Activated naive CD4-positive, alpha-beta T cell treated with anti-CD3 and anti-CD28 coated beads, Interleukin-2, amount 50 U/mL, for 16 hours (primary cell): ENCODE data around the gene LPP.

Source experiments
- DNase-seq: peaks from one replicate; pipeline ENCODE4 v3.0.0-alpha.2; 2020

The LPP gene

GRCh38 chr3:188139466-188139865 lies 14.5 kb upstream of the LPP start:
- no peak for DNase-seq

GRCh38 chr3:188146219-188146618 lies 7.7 kb upstream of the LPP start:
- DNase-seq: no peak

GRCh38 chr3:188147782-188148181 lies 6.2 kb upstream of the LPP start:
- no peak for DNase-seq

- no peak for DNase-seq
These were observed 5.6 kb upstream of the LPP start for GRCh38 chr3:188148318-188148717.

- DNase-seq: no peak
These were observed 4.4 kb upstream of the LPP start for GRCh38 chr3:188149587-188149986.

- no peak for DNase-seq
These were observed 3.0 kb upstream of the LPP start for GRCh38 chr3:188150982-188151381.

GRCh38 chr3:188151438-188151837 lies 2.5 kb upstream of the LPP start:
- DNase-seq: no peak

- no peak for DNase-seq
These were observed 1.1 kb upstream of the LPP start for GRCh38 chr3:188152660-188153436.

- DNase-seq: peak; percentile 28
These were observed 432 bp upstream of the LPP start for GRCh38 chr3:188153437-188154013.

- no peak for DNase-seq
These were observed 1.0 kb downstream of the LPP start for GRCh38 chr3:188154809-188155574.

- DNase-seq: no peak
These were observed 2.1 kb downstream of the LPP start for GRCh38 chr3:188156056-188156455.

GRCh38 chr3:188157407-188157806 lies 3.5 kb downstream of the LPP start:
- DNase-seq: no peak

GRCh38 chr3:188157971-188158370 lies 4.0 kb downstream of the LPP start:
- DNase-seq: no peak

- no peak for DNase-seq
These were observed 4.9 kb downstream of the LPP start for GRCh38 chr3:188158731-188159310.

GRCh38 chr3:188160751-188161150 lies 6.8 kb downstream of the LPP start:
- no peak for DNase-seq

GRCh38 chr3:188164248-188164687 lies 10.3 kb downstream of the LPP start:
- DNase-seq: peak; percentile 25

- DNase-seq: peak; percentile 28
These were observed 11.6 kb downstream of the LPP start for GRCh38 chr3:188165596-188165995.

- DNase-seq: no peak
These were observed 12.5 kb downstream of the LPP start for GRCh38 chr3:188166441-188166840.

GRCh38 chr3:188168186-188168585 lies 14.2 kb downstream of the LPP start:
- no peak for DNase-seq

GRCh38 chr3:188168648-188169047 lies 14.7 kb downstream of the LPP start:
- no peak for DNase-seq

- no peak for DNase-seq
These were observed 16.0 kb downstream of the LPP start for GRCh38 chr3:188169830-188170455.

GRCh38 chr3:188170461-188171459 lies 16.8 kb downstream of the LPP start:
- DNase-seq: peak; percentile 68
